ENCODE data around the gene ATP1A1.

DNA sequence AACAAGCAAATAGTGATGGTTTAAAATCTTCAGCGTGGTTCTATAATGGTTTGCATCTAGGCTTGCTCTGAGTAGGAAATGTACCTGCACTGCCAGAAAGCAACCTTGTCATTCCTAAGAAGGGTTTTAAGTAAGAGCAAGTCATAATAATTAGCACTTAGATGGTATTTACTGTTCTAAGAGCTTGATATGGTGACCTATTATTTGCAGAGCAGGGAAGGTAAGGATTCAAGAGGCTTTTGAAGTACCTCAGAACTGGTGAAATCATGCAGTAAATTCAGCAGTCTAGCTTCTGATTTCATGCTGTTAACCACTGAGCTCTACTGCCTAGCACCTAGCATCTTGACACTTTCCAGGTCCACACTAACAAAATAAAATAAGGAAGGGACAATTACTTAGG, 23.7 kb downstream of the ATP1A1 start:
- TF ChIP-seq, protein P1, sequence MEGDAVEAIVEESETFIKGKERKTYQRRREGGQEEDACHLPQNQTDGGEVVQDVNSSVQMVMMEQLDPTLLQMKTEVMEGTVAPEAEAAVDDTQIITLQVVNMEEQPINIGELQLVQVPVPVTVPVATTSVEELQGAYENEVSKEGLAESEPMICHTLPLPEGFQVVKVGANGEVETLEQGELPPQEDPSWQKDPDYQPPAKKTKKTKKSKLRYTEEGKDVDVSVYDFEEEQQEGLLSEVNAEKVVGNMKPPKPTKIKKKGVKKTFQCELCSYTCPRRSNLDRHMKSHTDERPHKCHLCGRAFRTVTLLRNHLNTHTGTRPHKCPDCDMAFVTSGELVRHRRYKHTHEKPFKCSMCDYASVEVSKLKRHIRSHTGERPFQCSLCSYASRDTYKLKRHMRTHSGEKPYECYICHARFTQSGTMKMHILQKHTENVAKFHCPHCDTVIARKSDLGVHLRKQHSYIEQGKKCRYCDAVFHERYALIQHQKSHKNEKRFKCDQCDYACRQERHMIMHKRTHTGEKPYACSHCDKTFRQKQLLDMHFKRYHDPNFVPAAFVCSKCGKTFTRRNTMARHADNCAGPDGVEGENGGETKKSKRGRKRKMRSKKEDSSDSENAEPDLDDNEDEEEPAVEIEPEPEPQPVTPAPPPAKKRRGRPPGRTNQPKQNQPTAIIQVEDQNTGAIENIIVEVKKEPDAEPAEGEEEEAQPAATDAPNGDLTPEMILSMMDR (IDR thresholded peaks at IDR 0.05; ENCODE audit: low read length), result no peak
- no peak for TF ChIP-seq EZH2 (IDR thresholded peaks at IDR 0.05; ENCODE audit: borderline replicate concordance, low read length)
